IPS-18c (cell line): Measurements from ENCODE around the gene TRPV5.

Experiments used
- H3K4me3 ChIP-seq: 2 replicates; pipeline ENCODE4 v1.7.0; 2013; ENCODE audit warnings: low read depth, mild to moderate bottlenecking, low read length, moderate library complexity; ENCODE audit not compliant: insufficient read depth
- H3K9me3 ChIP-seq: one replicate; pipeline ENCODE4 v1.6.1; 2013; ENCODE audit warnings: mild to moderate bottlenecking, low read length, moderate library complexity; ENCODE audit not compliant: control insufficient read depth, insufficient read depth

Gene TRPV5

DNA sequence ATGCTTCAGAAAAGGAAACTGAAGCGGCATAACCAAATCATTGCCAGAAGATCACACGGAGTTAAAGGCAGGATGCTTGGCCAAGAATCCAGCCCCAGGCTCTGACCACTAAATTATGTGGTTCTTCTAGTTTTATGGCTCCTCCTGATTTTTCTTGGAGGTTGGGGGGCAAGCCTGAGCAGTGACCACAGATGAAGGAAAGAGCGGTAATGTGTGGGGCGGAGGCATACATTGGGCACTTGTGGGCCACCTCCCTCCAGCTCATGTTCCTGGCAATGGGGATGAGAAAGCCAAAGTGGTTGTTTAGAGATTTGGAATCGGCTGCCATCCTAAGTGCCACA is 51.2 kb downstream of the TRPV5 start:
- H3K4me3 ChIP-seq = no peak overlapping the region
- no peaks in the 10 kb centered on the region for H3K9me3 ChIP-seq

DNA sequence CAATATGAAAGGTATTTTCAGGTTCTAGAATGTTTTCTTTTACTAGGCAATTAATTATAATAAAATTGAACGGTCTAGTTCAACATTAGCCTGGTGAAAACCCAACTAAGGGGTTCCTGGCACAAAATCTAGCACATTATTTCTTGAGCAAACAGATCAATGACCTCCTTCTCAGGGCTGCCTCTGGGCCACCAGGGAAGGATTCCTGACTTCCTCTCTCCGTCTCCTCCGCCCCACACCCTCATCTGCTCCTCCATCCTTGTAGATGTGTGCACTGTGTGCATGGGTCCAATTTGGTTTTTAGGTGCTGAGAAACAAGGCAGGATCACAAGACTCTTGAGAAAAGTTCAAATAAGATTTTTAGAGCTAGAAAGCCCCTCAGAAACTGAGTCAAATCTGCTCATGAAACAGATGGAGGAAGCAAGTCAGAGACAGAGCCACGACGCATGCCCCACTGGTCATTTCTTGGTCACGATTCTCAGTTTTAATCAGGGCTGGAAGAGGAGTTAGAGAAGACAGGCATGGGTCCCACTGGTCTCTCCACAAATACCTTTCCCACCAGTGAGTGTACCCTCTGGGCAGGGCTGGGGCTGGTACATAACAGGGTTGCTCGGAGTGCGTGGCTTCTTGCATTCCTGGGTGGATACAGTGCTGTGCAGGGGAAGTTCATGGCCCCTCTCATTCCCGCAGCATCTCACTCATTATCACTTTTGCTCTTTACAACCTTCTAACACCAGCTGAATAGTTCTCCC is 51.8 kb downstream of the TRPV5 start:
- Histone ChIP-seq H3K4me3 (no peak overlapping the region), H3K9me3 (no peaks in the 10 kb centered on the region)

DNA sequence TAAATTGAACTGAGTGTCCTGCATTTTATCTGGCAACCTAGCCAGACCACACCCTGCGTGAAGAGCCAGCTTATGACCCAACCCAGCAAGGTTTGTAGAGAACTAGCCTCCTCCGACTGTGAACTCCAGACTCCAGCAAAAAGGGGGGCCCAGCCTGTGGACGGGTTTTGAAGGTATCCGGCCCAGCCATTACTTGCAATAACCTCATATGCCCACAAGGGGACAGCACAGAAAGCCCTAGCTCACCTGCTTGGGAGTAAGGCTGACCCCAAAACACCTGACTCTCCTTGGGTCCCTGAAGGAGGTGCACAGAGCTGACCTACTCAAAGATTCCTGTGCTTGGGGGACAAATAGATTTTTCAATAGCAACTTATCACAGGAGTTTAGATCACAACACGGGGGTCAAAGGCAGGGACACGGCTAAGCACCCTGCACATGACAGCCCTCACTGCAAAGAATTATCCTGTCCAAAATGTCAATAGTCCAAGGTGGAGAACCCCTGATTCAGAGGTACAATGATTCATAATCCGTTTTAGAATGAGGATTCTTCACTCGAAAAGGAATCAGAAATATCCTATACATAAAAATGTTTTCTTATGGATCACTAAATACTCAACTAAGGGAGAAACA is 52.6 kb downstream of the TRPV5 start:
- Histone ChIP-seq H3K9me3 (no peaks in the 10 kb centered on the region), H3K4me3 (no peak overlapping the region)

DNA sequence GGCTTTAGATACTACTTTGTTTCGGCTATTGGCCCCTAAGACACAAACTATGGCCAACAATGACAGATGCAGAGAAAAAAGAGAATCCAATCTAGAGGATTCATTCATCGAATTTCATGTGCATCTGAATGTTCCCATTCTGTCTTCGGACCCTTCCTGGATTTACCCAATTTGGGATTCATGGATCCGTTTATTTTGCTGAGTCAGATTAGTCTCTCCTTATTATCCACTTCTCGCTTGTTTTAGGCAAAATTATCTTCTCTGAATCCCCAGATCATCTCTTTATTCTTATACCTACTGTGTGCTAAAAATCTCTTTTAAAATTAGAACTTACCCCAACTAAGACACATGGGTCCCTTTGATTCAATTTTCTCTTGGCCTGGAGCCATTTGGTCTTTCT is 54.5 kb downstream of the TRPV5 start:
- no peak overlapping the region for H3K4me3 ChIP-seq
- H3K9me3 ChIP-seq = no peaks in the 10 kb centered on the region

DNA sequence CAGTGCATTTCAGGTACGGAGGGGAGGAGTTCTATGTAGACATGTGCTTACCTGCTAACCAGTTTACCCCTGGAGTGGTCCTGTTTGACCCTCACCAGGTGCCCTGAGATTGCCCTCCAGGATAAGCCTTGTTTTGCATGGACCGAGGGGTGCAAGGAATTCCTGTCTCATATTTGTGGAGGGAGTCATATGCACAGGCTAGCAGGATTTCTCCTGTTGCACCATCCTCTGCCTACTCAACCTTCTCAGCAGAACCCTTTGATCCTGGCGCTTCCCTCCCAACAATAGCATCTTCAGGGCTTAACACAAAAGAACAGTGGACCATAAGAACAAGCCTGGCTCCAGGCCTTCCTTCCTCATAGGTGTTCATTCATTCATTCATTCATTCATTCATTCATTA is 55.2 kb downstream of the TRPV5 start:
- H3K4me3 ChIP-seq = no peak overlapping the region

DNA sequence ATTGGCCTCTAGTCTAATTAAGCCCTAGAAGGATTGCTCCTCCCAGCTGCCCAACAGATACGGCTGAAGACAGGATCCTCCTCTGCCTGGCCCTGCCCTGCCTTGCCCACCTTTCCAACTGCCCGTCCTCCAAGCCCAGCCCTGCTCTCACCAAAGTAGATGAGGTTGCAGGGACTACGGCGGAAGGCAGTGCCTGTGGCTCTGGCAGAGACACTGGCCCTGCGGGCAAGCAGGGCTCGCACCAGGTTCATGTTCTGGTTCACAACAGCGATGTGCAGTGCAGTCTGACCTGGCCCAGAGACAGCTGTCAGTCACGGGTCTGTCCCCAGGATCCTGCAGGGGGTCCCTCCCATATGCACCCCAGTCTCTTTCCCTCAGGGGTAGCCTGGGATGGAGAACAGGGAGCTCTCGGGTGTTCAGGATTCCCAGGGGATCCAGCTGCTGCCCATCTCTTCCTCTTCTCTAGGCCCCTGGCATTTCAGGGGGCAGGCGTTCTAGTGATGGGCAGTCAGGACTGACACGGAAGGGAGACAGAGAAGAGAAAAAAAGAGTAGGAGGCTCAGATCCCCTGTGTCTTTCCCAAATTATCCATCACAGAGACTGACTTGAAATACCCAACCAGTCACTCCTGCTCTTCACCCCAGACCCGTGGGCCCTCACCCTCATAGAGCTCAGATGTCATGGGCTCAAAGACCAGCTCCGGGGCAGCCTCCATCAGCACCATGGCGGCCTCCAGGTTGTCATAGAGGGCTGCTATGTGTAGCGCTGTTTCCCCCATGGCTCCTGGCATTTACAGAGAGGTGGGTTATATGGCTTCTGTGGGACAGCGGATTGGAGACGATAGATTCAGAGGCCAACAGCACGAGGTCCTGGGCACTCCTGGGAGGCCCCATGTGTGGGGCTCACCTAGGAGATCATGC is 56.3 kb downstream of the TRPV5 start:
- no peaks in the 10 kb centered on the region for H3K9me3 ChIP-seq
- H3K4me3 ChIP-seq = no peak overlapping the region

More for the DNA sequence above, 55.2 kb downstream of the TRPV5 start:
- no peaks in the 10 kb centered on the region for H3K9me3 ChIP-seq

DNA sequence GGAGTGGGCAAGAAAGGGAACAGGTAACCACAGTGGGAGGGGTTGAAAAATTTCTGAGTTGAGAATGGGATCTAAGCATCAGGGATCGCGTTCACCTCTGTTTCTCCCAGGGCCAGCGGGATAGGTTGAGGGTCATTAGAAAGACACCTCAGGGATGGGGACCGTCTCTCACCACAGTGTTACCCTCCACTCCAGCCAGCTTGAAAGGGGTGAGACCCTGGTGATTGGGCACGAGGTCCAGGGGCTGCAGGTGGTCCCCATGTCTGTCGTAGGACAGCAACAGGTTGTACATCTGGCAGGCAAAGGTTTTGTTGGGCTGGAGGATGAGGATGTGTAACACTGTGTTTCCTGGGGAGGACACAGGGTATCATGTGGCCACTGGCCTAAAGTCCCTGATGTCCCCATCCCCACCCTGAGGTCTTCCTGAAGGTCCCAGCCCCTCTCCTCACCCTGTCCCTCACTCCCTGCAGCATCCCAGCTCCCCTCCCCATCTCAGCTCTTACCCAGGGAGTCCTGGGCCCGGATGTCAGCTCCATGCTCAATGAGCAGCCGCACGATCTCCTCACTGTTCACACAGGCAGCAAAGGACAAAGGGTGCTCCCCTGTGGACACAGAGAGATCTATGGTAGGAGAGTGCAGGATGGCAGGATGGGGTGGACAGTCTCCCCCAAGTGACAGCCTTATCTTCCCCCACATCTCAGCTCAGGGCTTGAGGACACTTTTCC is 57.1 kb downstream of the TRPV5 start:
- Histone ChIP-seq H3K4me3 (no peak overlapping the region), H3K9me3 (no peaks in the 10 kb centered on the region)

DNA sequence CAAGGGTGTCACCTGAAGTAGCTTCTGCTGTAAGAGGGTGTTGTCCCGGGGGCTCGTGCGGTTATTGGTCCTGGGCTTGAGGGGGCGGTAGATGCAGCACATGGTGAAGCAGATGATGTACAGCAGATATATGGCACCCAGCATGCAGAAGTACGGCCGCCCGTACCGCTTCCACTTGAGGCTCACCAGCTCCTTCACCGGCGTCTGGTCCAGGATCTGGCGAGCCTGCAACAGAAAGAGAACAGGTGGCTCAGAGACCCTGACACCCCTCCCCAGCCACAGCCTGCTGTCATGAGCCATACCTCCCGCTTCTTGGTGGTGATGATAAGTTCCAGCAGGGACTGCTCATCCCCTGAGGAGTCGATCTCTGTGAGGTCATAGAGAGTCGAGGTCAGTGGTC is 58.1 kb downstream of the TRPV5 start:
- no peaks in the 10 kb centered on the region for H3K9me3 ChIP-seq
- no peak overlapping the region for H3K4me3 ChIP-seq

DNA sequence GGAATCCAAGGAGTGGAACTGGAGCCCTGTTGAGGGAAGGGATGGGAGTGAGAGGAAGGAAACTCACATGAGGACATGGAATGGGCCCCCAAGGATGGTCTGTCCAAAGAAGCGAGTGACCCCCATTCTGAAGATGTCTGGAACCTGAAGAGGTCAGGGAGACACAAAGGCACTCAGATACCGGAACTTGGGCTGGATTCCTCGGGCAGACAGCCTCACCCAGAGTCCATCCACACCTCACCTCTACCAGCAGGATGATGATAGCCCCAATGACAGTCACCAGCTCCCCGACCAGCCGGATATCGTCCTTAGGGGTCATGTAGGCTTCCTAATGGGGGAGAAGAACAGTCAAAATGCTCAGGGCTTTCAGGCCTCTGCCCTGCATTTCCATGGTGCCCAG is 58.7 kb downstream of the TRPV5 start:
- no peaks in the 10 kb centered on the region for H3K9me3 ChIP-seq
- no peak overlapping the region for H3K4me3 ChIP-seq

DNA sequence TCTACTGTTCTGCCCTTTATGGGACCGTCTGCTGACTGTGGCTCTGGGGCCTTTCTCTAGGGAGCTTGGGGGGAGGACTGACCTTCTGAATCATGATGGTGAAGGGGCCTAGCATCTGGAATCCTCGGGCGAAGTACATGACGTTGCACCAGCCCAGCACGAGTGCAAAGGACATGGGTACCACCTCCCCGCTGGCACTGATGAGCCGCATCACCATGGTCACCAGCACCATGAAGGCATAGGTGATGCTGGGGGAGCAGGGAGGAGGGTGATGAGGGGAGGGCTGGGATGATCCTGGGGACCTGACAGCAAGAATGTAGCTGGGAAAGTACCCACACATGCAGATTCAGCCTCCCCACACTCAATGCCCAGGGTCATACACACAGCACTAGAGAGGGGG is 59.1 kb downstream of the TRPV5 start:
- no peak overlapping the region for H3K4me3 ChIP-seq
- H3K9me3 ChIP-seq = no peaks in the 10 kb centered on the region

DNA sequence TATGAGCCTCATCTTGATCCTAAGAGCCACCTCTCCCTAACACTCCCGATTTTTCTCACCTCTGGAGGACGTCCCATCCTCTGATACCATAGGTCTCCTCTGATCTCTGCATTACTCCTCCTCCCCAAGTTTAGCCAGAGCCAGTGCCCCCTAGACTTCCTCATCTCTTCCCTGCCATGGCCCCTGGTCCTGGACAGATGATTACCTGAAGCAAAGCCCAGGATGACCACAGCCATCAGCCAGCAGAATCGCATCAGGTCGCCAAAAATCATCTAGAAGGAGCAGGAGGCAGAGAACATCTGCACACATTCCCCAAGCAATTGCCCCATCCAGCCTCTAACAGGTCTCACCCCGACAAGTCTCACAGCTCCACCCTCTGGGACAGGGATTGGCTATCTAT is 59.7 kb downstream of the TRPV5 start:
- Histone ChIP-seq H3K9me3 (no peaks in the 10 kb centered on the region), H3K4me3 (no peak overlapping the region)

DNA sequence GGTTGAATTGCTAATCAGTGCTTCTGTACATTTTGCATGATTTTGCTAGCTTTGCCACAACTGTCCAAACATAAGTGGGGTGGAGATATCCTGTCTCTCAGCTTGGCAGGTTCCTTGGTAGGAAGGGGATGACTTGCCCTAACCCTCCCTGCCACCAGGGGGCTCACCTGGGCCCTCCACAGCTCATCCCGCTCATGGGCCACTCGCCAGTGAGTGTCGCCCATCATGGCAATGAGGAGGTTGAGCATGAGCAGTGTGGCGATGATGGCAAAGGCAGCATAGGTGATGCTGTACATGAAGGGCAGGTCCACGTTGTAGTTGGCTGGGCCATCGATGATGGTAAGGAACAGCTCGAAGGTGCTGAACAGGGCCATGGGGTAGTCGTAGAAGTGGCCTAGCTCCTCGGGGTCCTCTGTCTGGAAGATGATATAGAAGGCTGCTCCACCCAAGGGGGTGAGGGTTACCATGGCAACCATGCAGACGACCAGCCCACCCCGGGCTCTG is 60.2 kb downstream of the TRPV5 start:
- Histone ChIP-seq H3K9me3 (no peaks in the 10 kb centered on the region), H3K4me3 (no peak overlapping the region)

DNA sequence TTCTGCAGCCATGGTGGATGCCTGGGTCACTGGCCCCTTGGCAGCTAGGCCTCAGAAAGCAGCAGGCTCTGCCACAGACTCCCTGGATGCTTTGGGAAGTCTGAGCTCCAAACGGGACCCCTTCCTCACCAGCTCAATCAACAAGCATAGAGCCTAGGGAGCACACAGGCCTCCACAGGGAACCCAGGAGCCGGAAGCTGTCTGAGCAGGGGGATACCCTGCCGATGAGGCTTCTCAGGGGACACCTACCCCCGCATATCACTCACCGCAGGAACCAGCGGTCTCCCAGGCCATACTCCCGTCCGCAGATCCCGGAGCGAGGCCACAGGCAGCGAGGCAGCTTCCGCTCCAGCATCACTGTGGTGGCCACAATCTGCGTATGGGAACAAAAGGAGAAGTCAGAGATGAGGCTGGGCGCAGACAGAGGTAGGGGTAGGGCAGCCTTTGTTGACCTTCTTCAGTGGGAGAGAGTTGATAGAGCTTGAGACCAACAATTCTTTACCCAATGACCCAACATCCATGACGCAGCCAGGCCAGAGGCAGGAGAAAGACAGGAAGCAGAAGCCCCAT is 61.4 kb downstream of the TRPV5 start:
- no peaks in the 10 kb centered on the region for H3K9me3 ChIP-seq
- H3K4me3 ChIP-seq = no peak overlapping the region

DNA sequence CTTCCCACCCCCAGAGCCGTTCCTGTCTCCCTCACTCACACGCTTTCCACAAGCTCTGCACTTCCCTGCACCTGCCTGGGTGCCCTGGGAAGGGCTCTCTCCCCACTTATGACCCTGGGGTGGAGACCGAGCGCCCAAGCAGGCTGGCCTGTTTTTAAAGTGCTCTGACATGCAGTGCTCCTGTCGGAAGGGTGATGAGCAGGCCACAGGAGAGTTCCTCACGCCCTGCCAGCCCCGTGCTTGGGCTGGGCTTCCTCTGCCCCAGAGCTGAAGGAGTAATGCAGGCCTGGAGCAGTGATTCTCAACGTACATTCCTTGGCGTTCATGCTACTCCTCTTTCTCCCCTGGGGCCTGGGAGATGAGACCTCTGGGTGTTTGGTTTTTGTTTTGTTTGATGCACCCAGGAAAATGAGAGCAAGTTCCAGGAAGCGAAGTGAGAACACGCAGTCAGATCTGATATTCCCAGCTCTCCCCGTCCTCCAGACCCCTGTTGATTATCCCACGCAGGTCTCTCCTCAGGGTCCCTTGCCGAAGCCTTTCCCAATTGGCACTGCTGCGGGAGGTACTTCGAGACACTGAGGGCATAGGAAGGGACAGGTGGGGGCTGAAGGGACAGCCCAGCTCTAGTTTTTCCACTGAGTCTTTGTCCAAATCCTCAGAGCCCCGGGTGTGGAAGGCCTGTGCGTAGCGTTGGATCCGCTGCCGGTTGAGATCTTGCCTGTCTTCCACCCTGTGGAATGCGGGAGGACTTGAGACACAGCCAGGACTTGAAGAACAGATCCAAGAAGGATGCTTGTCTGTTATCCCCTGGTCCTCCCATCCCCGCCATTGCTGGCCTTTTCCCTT is 62.1 kb downstream of the TRPV5 start:
- Histone ChIP-seq H3K4me3 (no peak overlapping the region), H3K9me3 (no peaks in the 10 kb centered on the region)

DNA sequence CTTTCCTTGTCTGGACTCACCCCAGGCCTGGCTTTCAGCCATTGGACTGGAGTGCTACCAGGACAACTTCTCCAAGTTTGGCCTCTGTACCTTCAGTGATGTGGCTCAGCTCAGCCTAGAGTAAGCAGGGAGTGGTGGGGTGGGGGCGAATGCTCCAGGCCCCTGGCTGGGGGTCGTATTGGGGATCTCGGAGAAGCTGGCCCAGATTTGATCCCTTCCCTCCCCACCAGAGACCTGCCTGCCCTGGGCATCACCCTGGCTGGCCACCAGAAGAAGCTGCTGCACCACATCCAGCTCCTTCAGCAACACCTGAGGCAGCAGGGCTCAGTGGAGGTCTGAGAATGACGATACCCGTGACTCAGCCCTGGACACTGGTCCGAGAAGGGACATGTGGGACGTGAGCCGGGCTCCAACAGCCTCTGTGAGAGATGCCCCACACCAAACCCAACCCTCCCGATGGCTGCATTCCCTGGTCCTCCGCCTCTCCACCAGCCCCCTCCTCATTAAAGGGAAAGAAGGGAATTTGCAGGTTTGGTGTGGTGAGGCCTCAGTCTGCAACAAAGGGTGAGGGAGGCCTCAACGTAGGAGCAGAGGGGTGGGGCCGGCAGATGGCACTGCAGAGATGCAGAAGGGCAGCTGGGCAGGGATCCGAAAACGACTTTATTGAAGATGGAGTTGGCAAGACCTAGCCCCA is 62.8 kb downstream of the TRPV5 start:
- no peaks in the 10 kb centered on the region for H3K9me3 ChIP-seq
- no peak overlapping the region for H3K4me3 ChIP-seq

DNA sequence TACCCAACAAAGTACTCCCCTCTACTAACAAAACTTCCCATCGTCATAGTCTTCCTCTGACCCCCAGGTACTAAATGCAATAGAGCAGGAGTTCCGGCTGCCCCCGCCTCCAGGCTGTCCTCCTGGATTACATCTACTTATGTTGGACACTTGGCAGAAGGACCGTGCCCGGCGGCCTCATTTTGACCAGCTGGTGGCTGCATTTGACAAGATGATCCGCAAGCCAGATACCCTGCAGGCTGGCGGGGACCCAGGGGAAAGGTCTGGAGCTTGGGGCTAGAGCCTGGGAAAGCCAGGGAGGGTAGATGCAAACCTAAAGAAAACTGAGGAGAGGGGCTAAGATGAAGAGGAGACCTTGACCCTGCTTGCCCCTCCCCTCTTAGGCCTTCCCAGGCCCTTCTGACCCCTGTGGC is 63.4 kb downstream of the TRPV5 start:
- no peaks in the 10 kb centered on the region for H3K9me3 ChIP-seq
- H3K4me3 ChIP-seq = no peak overlapping the region
